HL-60/S4 treated with phorbol 12-myristate 13-acetate at 8.2 ng/mL for 4 days and 3 days (cell line): ENCODE measurements around the gene HOXB13.

Source experiments
- in situ Hi-C: fragments of 300-500 bp; cut with MboI; formaldehyde crosslinking; loops from 2 replicates; pipeline ENCODE4 v1.15.0; 2022; ENCODE audit warnings: low sequenced_read_pairs

HOXB13 gene

DNA sequence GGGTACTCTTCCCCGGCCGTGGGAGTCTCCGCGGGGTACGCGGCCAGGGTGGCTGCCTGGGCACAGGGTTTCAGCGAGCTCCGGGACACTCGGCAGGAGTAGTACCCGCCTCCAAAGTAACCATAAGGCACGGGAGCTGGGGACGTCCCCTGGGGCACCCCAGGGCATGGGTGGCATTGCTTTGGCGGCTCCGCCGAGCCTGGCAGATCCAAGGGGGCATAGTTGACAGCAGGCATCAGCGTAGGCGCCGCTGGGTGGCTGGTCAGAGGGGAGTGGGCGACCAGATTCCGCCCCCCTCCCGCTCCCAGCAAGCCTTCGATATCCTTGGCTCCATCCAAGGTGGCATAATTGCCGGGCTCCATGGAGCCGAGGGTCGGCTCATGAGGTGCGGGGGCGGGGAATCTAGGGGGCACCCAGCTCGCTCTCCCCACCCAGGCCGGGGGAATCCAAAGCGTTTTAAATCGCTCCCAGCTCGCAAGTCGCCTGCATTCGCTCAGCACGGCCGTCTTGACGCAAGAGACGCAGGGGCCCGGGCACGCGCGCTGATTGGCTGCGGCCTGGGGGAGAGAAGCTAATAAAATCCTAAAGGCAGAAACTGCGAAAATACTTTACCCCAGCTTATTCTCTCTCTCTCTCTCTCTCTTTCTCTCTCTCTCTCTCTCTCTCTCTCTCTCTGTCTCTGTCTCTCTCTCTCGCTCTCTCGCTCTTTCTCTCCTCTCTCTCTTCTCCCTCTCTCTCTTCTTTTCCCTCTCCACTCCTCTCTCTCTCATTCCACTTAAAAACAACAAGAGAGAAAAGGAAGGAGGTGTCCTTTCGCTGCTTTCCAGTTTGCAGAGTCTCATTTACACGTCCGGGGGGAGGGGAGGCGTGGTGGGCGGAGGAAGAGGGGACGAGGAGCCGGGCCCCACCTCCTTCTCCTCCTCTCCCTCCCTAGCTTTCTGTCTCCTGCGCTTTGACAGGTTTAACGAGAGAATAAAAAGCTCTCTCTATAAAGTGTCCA lies at the start of gene HOXB13:
TSS of gene HOXB13 (minus strand) at position 519 of the 1,000 bp plus-strand sequence. CDS start at position 362, 157 bp downstream.
- in situ Hi-C loops: no loop called here

DNA sequence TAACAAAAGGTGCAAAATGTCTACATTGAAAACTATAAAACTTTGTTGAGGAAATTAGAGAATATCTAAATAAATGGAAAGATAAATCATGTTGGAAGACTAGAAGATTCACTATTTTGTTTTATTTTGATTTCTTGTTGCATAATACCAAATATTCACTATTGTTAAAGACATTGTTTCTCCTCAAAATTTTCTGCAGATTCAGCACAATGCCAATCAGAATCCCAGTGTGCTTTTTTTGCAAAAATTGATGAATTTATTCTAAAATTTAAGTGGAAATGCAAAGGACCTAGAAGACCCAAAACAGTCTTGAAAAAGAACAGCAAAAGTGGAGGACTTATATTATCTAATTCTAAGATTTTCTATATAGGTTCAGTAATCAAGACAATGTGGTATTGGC lies 48.1 kb upstream of the HOXB13 start:
- in situ Hi-C loops: no loop called here

DNA sequence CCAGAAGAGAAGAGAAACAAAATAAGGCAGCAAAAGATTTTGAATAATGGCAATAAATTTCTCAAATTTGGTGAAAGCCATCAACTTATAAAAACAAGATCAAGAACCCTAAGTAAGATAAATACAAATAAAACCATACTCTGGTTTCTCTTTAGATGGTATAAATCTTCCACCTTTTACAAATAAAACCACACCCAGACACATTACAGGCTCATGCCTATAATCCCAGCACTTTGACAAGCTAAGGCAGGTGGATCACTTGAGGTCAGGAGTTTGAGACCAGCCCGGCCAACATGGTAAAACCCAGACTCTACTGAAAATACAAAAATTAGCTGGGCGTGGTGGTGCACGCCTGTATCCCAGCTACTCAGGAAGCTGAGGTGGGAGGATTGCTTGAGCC lies 44.7 kb upstream of the HOXB13 start:
- in situ Hi-C loops: no loop called here

DNA sequence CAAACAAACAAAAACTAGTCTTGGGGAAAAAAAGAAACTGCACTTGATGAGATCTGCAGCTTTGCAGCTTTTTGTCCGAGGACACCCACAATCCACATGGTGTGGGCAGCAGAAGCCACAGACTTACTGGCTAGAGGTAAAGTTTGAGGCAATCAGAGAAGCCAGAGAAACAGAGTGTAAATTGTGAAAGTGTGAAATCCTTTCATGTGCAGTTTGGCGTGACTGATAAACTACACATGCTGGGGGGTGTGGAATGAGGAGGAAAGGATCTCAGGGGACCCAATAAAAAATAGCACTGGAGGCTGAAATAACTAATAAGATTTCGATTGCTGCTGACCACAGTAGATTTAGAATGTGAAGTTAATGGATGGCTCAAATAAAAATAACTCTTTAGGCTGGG lies 42.4 kb upstream of the HOXB13 start:
- in situ Hi-C loops: no loop called here

DNA sequence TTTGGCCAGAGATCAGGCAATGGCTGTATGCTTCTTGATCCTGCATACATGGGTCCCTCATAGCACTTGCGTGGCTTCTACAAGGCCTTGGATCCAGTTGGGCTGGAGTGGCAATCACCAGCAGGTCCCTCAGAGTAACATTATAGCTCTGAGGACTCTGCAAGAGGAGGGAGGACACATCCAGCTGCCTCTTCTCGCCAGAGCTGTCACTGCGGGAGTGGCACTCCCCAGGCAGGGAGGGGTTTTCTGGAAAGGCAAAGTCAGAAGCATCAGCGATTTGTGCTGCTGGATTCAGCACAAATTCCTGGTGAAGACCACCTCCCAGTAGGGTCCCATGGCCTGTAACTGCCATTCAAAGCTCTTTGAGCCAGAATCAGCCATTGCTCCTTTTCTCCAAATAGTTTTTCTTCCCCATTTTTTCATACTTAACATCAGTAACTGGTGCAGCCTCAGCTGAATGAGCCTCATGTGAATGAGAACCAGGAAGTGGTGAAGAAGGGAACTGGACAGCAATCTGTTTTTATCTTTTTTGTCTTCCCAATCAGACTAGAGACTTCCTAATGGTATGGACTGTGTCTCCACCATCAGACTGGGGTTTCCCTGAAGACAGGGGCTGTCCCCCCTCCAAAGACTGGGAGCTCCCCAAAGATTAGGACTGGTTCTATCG lies 40.6 kb upstream of the HOXB13 start:
- in situ Hi-C loops: no loop called here

DNA sequence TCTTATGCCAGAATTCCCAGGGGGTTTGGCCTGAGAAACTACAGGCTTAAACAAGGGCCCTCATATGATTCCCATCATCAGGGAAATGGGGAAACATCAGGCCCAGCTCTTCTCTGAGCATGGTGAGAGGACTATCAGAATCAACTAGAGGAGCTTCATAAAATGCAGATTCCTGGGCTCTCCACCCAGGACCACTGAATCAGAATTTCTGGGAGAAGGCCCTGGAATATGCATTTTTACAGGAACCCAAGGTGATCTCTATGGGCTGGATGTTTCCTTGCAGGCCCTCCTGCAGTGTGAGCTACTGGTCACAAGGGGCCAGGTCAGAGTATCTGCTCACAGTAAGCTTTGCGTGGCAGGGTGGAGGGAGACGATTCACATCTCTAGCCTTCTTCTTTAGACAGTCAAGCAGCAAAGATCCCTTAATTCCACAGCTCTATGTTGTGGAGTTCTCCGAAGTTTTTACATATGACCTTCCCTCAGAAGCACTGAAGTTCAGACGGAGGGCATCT lies 38.8 kb upstream of the HOXB13 start:
- in situ Hi-C loops: no loop called here

DNA sequence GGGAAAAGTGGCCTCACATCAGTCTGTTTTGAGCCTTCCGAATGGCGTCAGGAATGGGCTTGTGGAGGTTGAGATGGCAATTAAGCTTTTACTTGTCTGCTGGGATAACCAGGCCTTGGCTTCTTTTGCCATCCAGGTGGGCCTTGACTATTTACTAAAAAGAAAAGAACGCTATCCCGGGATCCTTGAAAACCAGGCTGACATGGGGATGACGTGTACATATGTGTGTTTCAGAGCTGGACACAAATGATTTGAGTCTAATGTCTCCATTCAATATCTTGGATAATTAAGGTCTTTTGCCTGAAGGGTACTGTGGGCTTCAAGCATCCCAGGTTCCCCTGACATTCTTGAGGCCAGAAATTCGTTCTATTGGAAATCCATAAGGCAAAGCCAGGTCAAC lies 32.6 kb upstream of the HOXB13 start:
- in situ Hi-C loops: no loop called here

DNA sequence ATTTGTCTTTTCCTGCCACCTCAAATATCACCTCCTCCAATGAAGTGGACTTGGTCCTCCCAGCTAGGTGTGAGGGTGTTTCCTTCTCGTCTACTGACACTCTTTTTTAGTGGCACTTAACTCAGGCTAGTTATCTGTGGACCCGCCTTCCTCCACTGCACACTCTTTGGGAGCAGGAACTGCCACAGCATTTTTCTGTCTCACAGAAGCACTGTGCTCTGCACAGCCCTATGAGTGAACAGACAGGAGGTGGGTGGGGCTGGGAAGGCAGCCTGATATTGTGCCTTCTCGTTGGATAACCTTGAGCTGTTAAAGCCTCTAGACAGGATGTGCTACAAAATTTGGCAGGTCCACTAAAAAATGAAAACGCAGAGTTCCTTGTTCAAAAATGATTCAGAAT lies 31.9 kb upstream of the HOXB13 start:
- in situ Hi-C loops: no loop called here

DNA sequence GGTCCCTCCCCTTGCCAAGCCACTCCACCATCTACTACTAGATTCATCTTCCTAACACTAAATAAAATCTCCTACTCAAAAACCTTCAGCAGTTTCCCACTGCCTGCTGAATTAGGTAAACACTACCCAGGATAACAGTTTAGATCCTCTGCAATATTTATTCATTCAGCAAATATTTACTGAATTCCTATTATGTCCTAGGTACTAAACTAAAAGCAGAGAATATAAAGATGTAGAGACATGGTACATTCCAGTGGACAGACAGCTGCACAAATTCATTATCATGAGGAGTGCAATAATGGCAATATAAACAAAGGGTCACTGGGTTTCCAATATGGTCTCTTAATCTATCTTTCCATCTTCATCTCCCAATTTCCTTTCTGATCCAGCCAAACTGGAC lies 30.7 kb upstream of the HOXB13 start:
- in situ Hi-C loops: no loop called here

DNA sequence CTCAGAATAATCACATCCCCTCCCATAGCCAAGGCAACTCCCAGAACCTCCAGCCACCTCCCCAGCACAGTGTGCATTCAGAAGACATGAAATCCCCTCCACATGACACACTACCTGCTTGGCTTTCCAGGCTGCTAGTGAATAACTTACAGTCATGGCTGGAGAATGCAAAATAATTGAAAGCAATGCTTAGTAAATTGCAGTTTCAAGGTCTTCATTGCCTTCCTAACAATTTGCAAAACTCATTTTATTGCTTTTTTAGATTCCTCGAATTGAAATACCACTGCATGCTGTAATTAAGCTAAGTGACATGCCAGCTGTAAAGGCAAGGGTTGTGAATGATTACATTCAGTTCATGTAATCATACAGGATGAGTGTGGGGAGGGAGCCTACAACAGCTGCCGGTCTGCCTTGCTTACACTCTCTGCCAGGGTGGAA lies 29.0 kb upstream of the HOXB13 start:
- in situ Hi-C loops: no loop called here

DNA sequence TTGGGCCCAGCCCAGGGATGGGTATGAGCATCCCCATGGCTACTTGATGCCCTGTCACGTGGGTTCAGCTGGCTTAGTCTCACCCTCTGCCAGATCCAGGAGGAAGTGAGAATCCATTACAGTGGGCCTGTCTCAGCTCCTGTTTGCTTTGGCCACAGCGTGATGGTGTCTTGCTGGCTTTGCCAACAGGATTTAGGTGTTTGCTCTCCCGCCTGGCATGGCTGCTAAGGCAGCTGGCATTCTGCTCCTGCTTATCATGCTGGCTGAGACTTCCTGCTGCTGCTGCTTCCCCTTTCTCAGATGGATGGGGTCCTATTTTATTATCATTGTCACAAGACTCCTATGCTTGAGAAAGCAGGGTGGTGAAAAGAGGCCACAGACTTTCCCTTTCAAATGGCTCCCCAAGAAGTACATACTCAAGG lies 28.3 kb upstream of the HOXB13 start:
- in situ Hi-C loops: no loop called here

DNA sequence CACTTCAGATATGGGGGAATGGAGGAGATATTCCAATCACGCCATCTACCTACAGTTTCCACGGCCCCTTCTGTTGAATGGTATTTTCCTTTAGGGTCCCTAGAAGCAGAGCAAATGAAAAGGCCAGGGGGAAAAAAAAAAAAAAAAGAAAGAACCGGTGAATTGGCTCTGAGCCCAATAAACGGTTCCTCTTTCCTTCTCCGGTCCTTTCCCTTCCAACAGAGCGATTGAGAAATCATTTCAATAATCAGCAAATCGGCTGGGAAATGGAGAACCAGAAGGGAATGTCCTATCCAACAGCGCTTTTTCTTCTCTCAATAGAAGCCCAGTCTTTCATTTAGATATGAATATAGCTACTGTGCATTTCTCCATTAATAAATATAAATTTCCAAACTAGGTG lies 26.8 kb upstream of the HOXB13 start:
- in situ Hi-C loops: no loop called here

DNA sequence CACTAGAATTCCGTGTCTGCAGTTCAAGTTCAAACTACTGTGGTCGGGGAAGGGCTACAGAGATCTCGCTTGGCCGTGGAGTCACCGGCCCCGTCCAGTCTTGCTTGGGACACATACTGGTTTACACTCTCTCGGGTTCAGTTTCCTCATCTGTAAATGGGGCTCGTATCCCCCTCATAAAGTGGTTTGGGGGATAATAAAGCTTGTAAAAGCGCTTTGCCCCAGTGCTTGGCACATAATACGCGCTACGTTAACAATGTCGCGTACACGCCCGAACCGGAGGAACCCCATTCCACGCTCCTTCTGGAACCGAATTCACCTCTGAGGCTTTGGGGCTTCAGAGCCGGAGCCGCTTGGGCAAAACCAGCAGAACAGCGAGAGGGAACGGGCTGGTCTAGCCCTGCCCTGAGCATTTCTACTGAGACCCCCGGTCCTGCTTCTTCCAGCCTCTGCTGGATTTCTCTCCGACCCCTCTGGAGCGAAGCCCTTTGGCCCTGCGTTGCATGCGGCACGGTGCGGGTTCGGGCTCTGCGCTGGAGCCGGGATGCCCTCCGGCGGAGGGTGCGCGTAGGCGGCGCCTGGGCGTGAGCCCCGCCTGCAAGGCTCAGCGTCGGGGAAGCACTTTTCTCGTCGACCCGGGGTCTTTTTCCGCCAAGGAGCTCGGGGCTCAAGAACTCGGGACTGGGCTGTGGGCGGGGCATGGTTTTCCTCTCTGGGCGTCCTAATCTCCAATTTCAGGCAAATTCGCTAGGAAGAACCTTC lies 26.1 kb upstream of the HOXB13 start:
- in situ Hi-C loops: no loop called here

DNA sequence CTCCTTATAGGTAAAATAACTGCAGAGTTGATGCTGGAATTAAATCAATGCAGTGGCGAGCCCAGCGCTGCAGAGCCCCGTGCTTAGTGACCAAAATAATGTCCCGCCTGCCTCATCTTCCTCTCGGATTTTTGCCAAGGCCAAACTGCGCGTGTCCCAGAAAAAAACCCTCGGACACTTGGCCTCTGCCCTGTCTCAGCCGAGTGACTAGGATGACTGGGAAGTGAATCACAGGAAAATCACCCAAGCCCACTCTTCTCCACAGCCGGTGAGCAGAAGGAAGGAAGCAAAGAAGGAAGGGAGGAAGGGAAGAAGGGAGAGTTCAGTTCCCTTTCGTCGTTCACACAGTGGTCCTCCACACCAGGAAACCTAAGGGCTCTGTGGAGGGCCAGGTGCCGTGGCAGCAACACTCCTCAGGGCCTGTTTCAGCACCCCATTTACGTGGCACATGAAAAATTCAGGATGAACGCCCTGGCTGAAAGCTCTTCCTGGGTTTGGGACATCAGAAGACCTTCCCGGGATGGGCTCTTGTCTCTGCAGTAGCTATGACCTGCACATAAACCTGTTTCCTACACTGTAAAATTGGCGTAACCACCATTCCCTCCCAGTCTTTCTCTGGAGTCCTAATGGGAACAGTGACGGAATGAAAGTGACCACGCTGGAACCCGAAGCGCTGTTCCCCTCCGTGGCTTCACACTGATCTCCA lies 25.4 kb upstream of the HOXB13 start:
- in situ Hi-C loops: no loop called here

DNA sequence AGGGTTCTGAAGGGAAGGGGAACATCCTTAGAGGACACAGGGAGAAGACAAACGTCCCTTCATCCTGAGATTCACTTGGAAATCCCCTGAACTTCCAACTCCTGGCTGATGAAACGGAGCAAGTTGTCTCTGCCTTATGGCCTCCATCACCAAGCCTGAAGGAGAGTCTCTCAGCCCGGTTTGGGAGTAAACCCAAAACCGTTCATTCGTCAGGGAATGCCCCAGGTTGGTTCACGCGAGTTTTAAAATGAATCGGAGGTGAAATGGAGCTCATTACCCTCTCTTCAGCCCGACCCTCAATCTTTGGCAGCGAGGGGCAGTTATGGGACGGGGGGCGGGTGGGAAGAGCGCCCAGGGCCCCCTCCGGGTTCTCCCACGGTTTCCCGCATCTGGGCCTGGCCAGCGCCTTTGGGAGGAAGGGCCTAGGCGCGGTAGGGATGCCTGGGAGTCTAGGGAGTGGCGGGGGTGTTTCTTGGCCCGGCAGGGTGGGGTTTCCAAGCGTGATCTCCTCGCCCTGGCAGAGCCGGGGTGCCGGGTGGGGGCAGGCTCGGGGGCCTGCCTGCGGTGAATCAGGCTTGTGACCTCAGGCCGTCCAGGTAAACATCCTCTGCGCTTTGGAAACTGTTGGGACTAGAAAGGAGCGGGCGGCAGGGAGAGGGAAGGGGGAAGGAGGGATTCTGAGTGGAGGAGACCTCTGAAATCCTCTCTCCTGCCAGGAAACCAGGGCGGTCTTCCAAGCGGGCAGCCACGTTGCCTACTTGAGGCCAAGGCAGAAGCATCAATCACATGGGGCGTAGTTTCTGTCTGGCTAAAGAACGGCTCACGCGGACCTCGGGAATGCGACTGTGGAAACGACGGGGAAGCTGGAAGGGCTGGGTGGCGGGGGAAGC lies 24.1 kb upstream of the HOXB13 start:
- in situ Hi-C loops: no loop called here

DNA sequence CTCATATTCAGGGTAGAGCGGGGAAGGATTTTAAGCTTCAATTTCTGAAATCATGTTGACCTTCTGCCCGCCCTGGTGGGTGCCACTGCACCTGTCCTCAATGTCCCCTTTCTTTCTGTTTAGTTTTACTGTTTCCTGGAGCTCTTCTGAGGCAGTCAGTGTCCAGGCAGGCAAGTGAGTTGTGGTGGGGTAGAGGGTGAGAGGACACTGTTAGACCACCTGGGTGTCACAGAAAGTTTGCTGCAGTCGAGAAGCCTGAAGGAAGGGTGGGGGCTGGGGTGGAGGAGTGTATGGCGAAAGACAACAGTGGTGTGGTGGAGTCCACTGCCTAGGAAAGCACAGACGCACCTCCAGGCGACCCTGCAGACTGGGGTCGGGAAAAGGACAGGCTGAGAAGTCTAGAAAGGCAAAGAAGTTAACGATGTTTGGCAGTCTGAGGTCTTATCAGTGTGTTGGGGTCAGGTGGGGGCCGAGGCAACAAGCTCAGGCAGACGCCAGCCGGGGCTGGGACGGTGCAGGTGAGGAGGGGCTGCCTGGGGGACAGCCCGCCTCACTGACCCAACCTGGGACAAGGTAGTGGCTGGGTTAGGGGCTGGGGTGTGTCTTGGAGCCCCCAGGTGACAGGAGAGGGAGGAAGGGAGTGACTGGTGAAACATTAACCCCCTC lies 23.3 kb upstream of the HOXB13 start:
- in situ Hi-C loops: no loop called here

DNA sequence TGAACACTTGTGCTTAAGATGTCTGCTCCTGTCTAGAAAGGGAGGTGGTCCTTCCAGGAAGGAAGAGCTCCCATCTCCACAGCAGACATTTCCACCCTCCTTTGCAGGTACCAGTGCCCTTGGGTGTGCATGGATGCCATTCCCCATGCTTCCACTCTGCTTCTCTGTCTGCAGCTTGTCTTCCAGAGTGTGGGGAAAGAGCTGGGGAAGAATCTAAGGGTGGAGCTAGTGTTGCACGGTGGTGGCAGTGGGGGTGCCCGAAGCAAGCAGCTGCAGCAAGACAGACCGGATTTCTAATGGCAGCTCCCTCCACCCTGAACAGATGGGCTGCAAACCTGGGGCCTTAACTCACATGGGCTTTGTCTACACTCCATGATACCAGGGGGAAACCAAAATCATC lies 22.6 kb upstream of the HOXB13 start:
- in situ Hi-C loops: no loop called here

DNA sequence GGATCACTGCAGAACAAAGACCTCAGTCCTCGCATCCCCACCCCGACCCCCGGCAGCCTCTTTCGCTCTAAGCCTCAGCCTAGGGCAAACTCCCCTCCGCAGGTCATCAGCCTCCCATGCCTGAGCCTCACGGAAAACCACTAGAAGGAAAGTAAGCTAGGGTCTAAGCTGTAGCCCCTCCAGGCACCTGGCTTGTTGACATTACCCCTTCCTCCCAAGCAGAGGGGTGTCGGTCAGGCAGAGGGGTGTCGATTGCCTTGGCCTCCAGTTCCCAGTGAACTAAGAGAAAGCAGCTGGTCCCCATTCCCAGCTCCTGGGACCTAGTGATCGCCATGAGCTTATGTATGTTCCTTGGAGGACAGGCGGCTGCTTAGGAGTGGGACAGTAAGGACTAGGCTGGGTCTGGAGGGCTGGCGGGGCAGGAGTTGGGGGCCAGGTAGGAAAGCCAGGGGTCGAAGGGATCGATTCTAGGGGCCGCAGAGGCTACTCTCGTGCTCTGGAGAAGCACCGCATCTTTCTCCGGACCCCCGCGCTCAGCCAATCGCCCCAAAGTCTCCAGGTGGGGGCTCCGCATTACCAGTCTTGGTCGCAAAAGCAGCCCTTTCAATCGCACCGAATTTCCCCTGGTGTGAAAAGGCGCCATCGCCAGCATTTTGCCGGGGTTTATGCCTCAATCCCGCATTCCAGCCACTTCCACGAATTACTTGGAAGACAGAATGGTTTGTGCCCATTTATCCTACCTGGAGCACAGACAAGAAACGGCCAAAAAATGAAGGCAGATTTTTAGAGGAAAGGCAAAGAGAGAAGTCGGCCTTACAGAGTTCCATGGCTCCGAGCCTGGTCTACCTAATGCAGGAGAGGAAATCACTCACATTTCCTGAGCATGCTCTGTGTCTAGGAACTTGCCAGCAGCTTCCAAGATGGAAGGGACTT lies 21.3 kb upstream of the HOXB13 start:
- in situ Hi-C loops: no loop called here
